NCI-H1436 (cell line): ENCODE results near the gene LRRC37B.
A peak's percentile ranks its signal among the peaks of the same experiment; 100 is the strongest.
"Not testable (repeated sequence)": the region's sequence is repeated elsewhere in the genome, so short reads cannot be mapped to it uniquely, and the experiment has no call there.

Source experiments
- DNase-seq: peaks from one replicate; lab custom pipeline; 2025; lab: John Stamatoyannopoulos, UW

The LRRC37B gene

GRCh38 chr17:32042266-32042665, 35.1 kb downstream of the LRRC37B start:
- DNase-seq, result not testable (repeated sequence)

- DNase-seq, result not testable (repeated sequence)
Observed at GRCh38 chr17:32045611-32046010, 38.4 kb downstream of the LRRC37B start.

GRCh38 chr17:32047663-32048062, 40.5 kb downstream of the LRRC37B start:
- DNase-seq, result not testable (repeated sequence)

GRCh38 chr17:32054985-32055384, 47.8 kb downstream of the LRRC37B start:
- DNase-seq, result not testable (repeated sequence)

GRCh38 chr17:32055425-32055824, 48.2 kb downstream of the LRRC37B start:
- DNase-seq, result not testable (repeated sequence)

GRCh38 chr17:32056500-32056899, 49.3 kb downstream of the LRRC37B start:
- DNase-seq, result not testable (repeated sequence)

- not testable (repeated sequence) for DNase-seq
Observed at GRCh38 chr17:32057460-32058105, 50.4 kb downstream of the LRRC37B start.

GRCh38 chr17:32060695-32061094, 53.5 kb downstream of the LRRC37B start:
- not testable (repeated sequence) for DNase-seq

- not testable (repeated sequence) for DNase-seq
Observed at GRCh38 chr17:32061840-32062239, 54.7 kb downstream of the LRRC37B start.

GRCh38 chr17:32064091-32064490, 56.9 kb downstream of the LRRC37B start:
- DNase-seq, result not testable (repeated sequence)

- DNase-seq, result not testable (repeated sequence)
Observed at GRCh38 chr17:32066123-32066680, 59.0 kb downstream of the LRRC37B start.

- not testable (repeated sequence) for DNase-seq
Observed at GRCh38 chr17:32066863-32067642, 59.9 kb downstream of the LRRC37B start.

- DNase-seq, result not testable (repeated sequence)
Observed at GRCh38 chr17:32069067-32069466, 61.9 kb downstream of the LRRC37B start.

- not testable (repeated sequence) for DNase-seq
Observed at GRCh38 chr17:32071961-32072360, 64.8 kb downstream of the LRRC37B start.

- not testable (repeated sequence) for DNase-seq
Observed at GRCh38 chr17:32073131-32073530, 65.9 kb downstream of the LRRC37B start.

- peak; percentile 46 for DNase-seq
Observed at GRCh38 chr17:32079753-32080152, 72.6 kb downstream of the LRRC37B start.

- peak; percentile 11 for DNase-seq
Observed at GRCh38 chr17:32083550-32083979, 76.4 kb downstream of the LRRC37B start.

GRCh38 chr17:32084003-32084941, 77.1 kb downstream of the LRRC37B start:
- DNase-seq, result peak; percentile 66

- DNase-seq, result peak; percentile 8
Observed at GRCh38 chr17:32084942-32085829, 78.0 kb downstream of the LRRC37B start.

GRCh38 chr17:32086833-32087232, 79.7 kb downstream of the LRRC37B start:
- not testable (repeated sequence) for DNase-seq

- not testable (repeated sequence) for DNase-seq
Observed at GRCh38 chr17:32092062-32092461, 84.9 kb downstream of the LRRC37B start.
